SK-N-MC (cell line): ENCODE data around the gene KAT6B.

Source experiments
- EZH2 ChIP-seq: fragments of 200-600 bp; sonication (generic); IDR thresholded peaks from one replicate; pipeline ENCODE4 v1.6.1; 2017; ENCODE audit warnings: antibody characterized with exemption
- FOXP2 ChIP-seq: optimal IDR thresholded peaks from 2 replicates; pipeline ENCODE3; 2011; ENCODE audit warnings: mild to moderate bottlenecking, moderate library complexity; ENCODE audit not compliant: insufficient read depth; ENCODE audit errors: extremely low read length, control extremely low read depth
- POLR2AphosphoS5 ChIP-seq: IDR thresholded peaks from 2 replicates; pipeline ENCODE4 v1.6.1; 2012; ENCODE audit warnings: mild to moderate bottlenecking, low read depth, low read length, borderline replicate concordance

DNA sequence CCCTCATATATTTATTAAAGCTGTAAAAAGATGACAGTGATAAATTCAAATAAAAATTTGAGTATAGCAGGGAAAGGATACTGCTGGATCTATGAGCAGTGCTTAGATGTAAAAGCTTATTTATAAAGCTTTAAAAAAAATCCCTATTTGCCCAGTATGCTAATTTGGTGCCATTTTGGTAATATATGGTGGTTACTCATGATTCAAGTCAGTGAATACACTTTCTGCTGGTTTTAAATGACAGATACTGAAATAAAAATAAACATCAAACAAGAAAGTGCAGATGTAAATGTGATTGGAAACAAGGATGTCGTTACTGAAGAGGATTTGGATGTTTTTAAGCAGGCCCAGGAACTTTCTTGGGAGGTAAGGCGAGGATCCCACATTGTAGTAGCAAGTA, 150.7 kb downstream of the KAT6B start:
- TF ChIP-seq POLR2AphosphoS5 (no peak), EZH2 (no peak), FOXP2 (no peak)
